Panc1 (cell line): ENCODE data around the gene GRB7. TPM values are rescaled to one million over a fixed set of nuclear protein-coding genes. Genes with fewer than 3 reads are reported as not detected.

ENCODE experiments used
- ATAC-seq: fragments of 200-7000 bp; cut with Tn5 transposase; 2 replicates; pipeline ENCODE4 v1.9.1; 2020; ENCODE audit warnings: mild to moderate bottlenecking, moderate library complexity
- BruUV-seq: library from RNA; stranded (reverse); fragments of 400-500 nt; replicated peaks from 2 replicates; lab custom pipeline; 2021; lab: Mats Ljungman, UMichigan
- CTCF ChIA-PET: fragments of 300-600 bp; sonication (Branson Sonifier 250); formaldehyde crosslinking; loops from one replicate; lab custom pipeline; 2022; ENCODE audit warnings: antibody characterized with exemption; lab: Charles Lee
- POLR2A ChIA-PET: fragments of 300-600 bp; sonication (Branson Sonifier 250); formaldehyde crosslinking; loops from one replicate; lab custom pipeline; 2022; ENCODE audit warnings: antibody characterized with exemption; lab: Charles Lee
- DNase-seq: peaks from one replicate; pipeline ENCODE4 v3.0.0-alpha.2; 2010; ENCODE audit warnings: low read depth, low spot score
- H3K27ac ChIP-seq: 2 replicates; pipeline ENCODE4 v1.5.1; 2011; ENCODE audit warnings: mild to moderate bottlenecking, low read length, inconsistent platforms
- H3K27me3 ChIP-seq: fragments of 200-500 bp; sonication (Bioruptor generic); 2 replicates; pipeline ENCODE4 v1.6.0; 2014; ENCODE audit warnings: low read length, inconsistent platforms; ENCODE audit not compliant: control insufficient read depth, insufficient read depth
- H3K36me3 ChIP-seq: fragments of 200-500 bp; sonication (Bioruptor generic); 2 replicates; pipeline ENCODE4 v1.5.1; 2014; ENCODE audit warnings: inconsistent platforms, mild to moderate bottlenecking, low read length, moderate library complexity; ENCODE audit not compliant: control insufficient read depth, insufficient read depth
- H3K4me1 ChIP-seq: 2 replicates; pipeline ENCODE4 v1.5.1; 2011; ENCODE audit warnings: inconsistent platforms, mild to moderate bottlenecking, low read length, moderate library complexity; ENCODE audit not compliant: control insufficient read depth, insufficient read depth
- H3K4me3 ChIP-seq, 2 experiments: 2 replicates each; pipeline ENCODE4 v1.5.1; 2011 to 2012; ENCODE audit warnings: low read depth in 2 of 2, low read length in 2 of 2, mild to moderate bottlenecking in 2 of 2, inconsistent platforms in 1 of 2, moderate library complexity in 1 of 2
- H3K9me3 ChIP-seq: fragments of 200-500 bp; sonication (Bioruptor generic); 2 replicates; pipeline ENCODE4 v1.5.1; 2014; ENCODE audit warnings: low read depth, mild to moderate bottlenecking, inconsistent platforms, low read length, moderate library complexity; ENCODE audit not compliant: control insufficient read depth, insufficient read depth
- CTCF ChIP-seq: fragments of 450-650 bp; IDR thresholded peaks from 2 replicates; pipeline ENCODE4 v1.5.1; 2017; ENCODE audit warnings: mild to moderate bottlenecking
- POLR2AphosphoS5 ChIP-seq: IDR thresholded peaks from 2 replicates; pipeline ENCODE4 v1.6.1; 2012; ENCODE audit warnings: mild to moderate bottlenecking, low read depth, low read length, moderate library complexity
- REST ChIP-seq, 2 experiments: IDR thresholded peaks; 2 replicates each; pipeline ENCODE4 v1.6.1; 2011 to 2012; ENCODE audit warnings: low read depth in 2 of 2, control low read depth in 1 of 2, low read length in 1 of 2, mild to moderate bottlenecking in 1 of 2, moderate library complexity in 1 of 2; ENCODE audit not compliant: insufficient read depth in 1 of 2
- SIN3A ChIP-seq: IDR thresholded peaks from 2 replicates; pipeline ENCODE4 v1.6.1; 2012; ENCODE audit warnings: low read depth, mild to moderate bottlenecking, low read length, moderate library complexity, borderline replicate concordance; ENCODE audit not compliant: insufficient read depth
- TCF7L2 ChIP-seq: IDR thresholded peaks from 2 replicates; pipeline ENCODE4 v1.6.1; 2011; ENCODE audit warnings: mild to moderate bottlenecking, low read depth, low read length, inconsistent platforms
- in situ Hi-C: cut with HindIII; loops from 2 replicates; pipeline ENCODE4 v1.10.0; 2016; ENCODE audit warnings: low sequenced_read_pairs, low pct_unique_long_range_greater_than_20kb
- intact Hi-C: fragments of 100-400 bp; cut with micrococcal nuclease; formaldehyde crosslinking; loops from one replicate; pipeline ENCODE4 v1.10.0; 2022; ENCODE audit not compliant: unreplicated experiment
- total RNA-seq: library from RNA; stranded (reverse); gene quantifications from one replicate; pipeline ENCODE4 v1.2.1, GENCODE V29; 2021; ENCODE audit not compliant: unreplicated experiment

GRB7 gene
- total RNA-seq, 1 experiment from 2014 or later: 2.8 TPM

DNA sequence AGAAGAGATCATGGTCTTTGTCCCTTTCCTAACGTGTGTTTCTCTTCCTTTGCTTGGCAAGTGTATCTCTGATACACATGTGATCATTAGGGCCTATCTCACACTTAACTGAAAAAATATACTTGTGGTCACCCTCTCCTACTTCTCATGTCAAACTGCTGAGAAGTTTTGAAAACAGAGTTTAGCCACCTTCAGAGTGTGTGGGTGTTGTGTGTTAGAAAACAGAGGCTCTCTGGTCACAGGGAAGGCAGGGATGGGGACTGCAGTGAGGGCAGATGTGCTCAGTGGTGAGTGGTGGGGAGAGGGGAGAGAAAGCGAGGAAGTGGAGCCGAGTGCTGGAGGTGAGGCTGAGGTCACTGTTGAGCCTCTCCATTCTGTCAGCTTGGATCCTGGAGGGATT, 29.4 kb downstream of the GRB7 start:
- no peaks in the 10 kb centered on the region for H3K36me3 ChIP-seq
- no peaks in the 10 kb centered on the region; the same call in 1 of the 2 replicates for H3K27me3 ChIP-seq
- intact Hi-C loops (no loop called here), in situ Hi-C loops (no loop called here)
- H3K27ac ChIP-seq: no peak overlapping the region
- DNase-seq (no peak), ATAC-seq (no peak)
- TF ChIP-seq SIN3A (no peak), TCF7L2 (no peak), POLR2AphosphoS5 (no peak)
- no peaks in the 10 kb centered on the region for H3K9me3 ChIP-seq
- H3K4me3 ChIP-seq: no peak overlapping the region
- ChIA-PET POLR2A (no interaction called here), CTCF (no interaction called here)
- no peaks in the 10 kb centered on the region for H3K4me1 ChIP-seq
- BruUV-seq: no TSS peak

DNA sequence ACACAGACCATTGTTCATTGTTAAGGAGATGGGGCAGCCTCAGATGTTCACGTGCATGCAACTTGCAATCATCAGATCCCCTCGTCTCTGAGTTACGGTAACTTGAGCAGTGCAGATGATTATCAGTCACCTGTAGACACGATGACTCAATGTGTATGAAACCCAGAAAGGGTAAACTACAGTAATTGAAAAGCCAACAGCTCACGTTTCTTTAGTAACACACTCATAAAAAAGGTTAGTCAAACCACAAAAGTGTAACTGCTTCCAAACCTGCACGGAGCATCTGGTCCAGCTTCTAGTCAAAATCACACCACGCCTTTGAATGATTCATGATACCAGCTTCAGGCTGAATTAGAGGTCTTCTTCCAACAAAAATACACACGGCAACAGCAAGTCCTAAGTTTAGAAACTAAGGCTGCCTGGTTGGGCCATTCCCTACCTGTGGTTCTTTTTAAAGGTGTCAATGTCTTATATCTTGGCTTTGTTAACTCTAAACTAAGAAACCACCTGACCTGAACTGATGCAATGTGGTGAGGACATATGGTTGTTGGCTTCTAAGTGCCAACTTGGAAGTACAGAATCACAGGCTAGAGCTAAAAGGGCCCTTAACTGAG, 32.3 kb downstream of the GRB7 start:
- no peaks in the 10 kb centered on the region for H3K4me1 ChIP-seq
- intact Hi-C loops: no loop called here
- ATAC-seq (peak; percentile 65; the same call in 1 of the 2 replicates), DNase-seq (peak; percentile 13)
- no peak overlapping the region for H3K4me3 ChIP-seq
- no peak for TF ChIP-seq CTCF
- TF ChIP-seq SIN3A: no peak
- no peak for TF ChIP-seq POLR2AphosphoS5
- no peak for TF ChIP-seq TCF7L2
- TF ChIP-seq REST (IDR thresholded peaks at IDR 0.05; ENCODE audit: insufficient read depth in 1 of 2, low read depth in 2 of 2, low read length in 1 of 2): no peak
- no peak overlapping the region for H3K27ac ChIP-seq
- H3K36me3 ChIP-seq: no peaks in the 10 kb centered on the region
- in situ Hi-C loops: no loop called here
- H3K27me3 ChIP-seq: peaks cover 2% of the 10 kb centered on the region; the same call in 1 of the 2 replicates
- BruUV-seq: no TSS peak
- CTCF ChIA-PET: interaction anchor here (0.7 kb wide), 1 partner anchor 116 kb away, joined by 3 read pairs; no protein-coding TSS in a partner anchor
- no peaks in the 10 kb centered on the region for H3K9me3 ChIP-seq
- POLR2A ChIA-PET: no interaction called here

GRCh38 chr17:39772415-39772814, 34.7 kb downstream of the GRB7 start:
- CTCF ChIA-PET: no interaction called here
- ATAC-seq: no peak
- TF ChIP-seq POLR2AphosphoS5: no peak
- no peak for TF ChIP-seq CTCF
- TF ChIP-seq SIN3A: no peak
- TF ChIP-seq TCF7L2: no peak
- TF ChIP-seq REST (IDR thresholded peaks at IDR 0.05; ENCODE audit: insufficient read depth in 1 of 2, low read depth in 2 of 2, low read length in 1 of 2): no peak
- peaks cover 9% of the 10 kb centered on the region; the same call in 1 of the 2 replicates for H3K27me3 ChIP-seq
- intact Hi-C loops: no loop called here
- H3K27ac ChIP-seq: no peak overlapping the region
- no peak overlapping the region for H3K4me3 ChIP-seq
- in situ Hi-C loops: no loop called here
- no TSS peak for BruUV-seq
- H3K36me3 ChIP-seq: no peaks in the 10 kb centered on the region
- H3K9me3 ChIP-seq: no peaks in the 10 kb centered on the region
- DNase-seq: no peak
- POLR2A ChIA-PET: no interaction called here
- H3K4me1 ChIP-seq: no peaks in the 10 kb centered on the region
